ENCODE measurements around the gene TMEM217. TPM values are rescaled to one million over a fixed set of nuclear protein-coding genes. Genes with fewer than 3 reads are reported as not detected.

The TMEM217 gene
- total RNA-seq, 1 donor from 2014 or later, result 4.0 TPM

GRCh38 chr6:37279366-37280134 is 21.6 kb upstream of the TMEM217 start:
- DNase-seq (ENCODE audit: low spot score), result no peak
- Mint-ChIP-seq H3K4me1 (ENCODE audit: low read depth) (peaks cover 67% of the 10 kb centered on the region), H3K9me3 (ENCODE audit: low read depth) (no peaks in the 10 kb centered on the region), H3K4me3 (ENCODE audit: unreplicated experiment) (no peak overlapping the region), H3K27me3 (ENCODE audit: low read depth) (no peaks in the 10 kb centered on the region), H3K36me3 (ENCODE audit: low read depth) (peaks cover 8% of the 10 kb centered on the region), H3K27ac (ENCODE audit: unreplicated experiment) (peak overlapping the region; percentile 58)
- TF ChIP-seq CTCF (IDR thresholded peaks at IDR 0.05), result no peak

GRCh38 chr6:37277001-37277409 is 19.1 kb upstream of the TMEM217 start:
- Mint-ChIP-seq H3K9me3 (ENCODE audit: low read depth) (no peaks in the 10 kb centered on the region), H3K27me3 (ENCODE audit: low read depth) (no peaks in the 10 kb centered on the region), H3K27ac (ENCODE audit: unreplicated experiment) (no peak overlapping the region), H3K4me3 (ENCODE audit: unreplicated experiment) (no peak overlapping the region), H3K4me1 (ENCODE audit: low read depth) (peaks cover 44% of the 10 kb centered on the region), H3K36me3 (ENCODE audit: low read depth) (peaks cover 6% of the 10 kb centered on the region)
- DNase-seq (ENCODE audit: low spot score), result no peak
- no peak for TF ChIP-seq CTCF (IDR thresholded peaks at IDR 0.05)

GRCh38 chr6:37275350-37275749 is 17.4 kb upstream of the TMEM217 start:
- H3K9me3 Mint-ChIP-seq (ENCODE audit: low read depth), result no peaks in the 10 kb centered on the region
- no peak for DNase-seq (ENCODE audit: low spot score)
- H3K4me1 Mint-ChIP-seq (ENCODE audit: low read depth), result peaks cover 27% of the 10 kb centered on the region
- H3K27me3 Mint-ChIP-seq (ENCODE audit: low read depth), result no peaks in the 10 kb centered on the region
- peaks cover 8% of the 10 kb centered on the region for H3K36me3 Mint-ChIP-seq (ENCODE audit: low read depth)
- H3K27ac Mint-ChIP-seq (ENCODE audit: unreplicated experiment), result no peak overlapping the region
- TF ChIP-seq CTCF (IDR thresholded peaks at IDR 0.05), result no peak
- H3K4me3 Mint-ChIP-seq (ENCODE audit: unreplicated experiment), result no peak overlapping the region

- no peaks in the 10 kb centered on the region for H3K9me3 Mint-ChIP-seq (ENCODE audit: low read depth)
- no peak for DNase-seq (ENCODE audit: low spot score)
- peaks cover 3% of the 10 kb centered on the region for H3K36me3 Mint-ChIP-seq (ENCODE audit: low read depth)
- H3K4me3 Mint-ChIP-seq (ENCODE audit: unreplicated experiment), result no peak overlapping the region
- H3K27ac Mint-ChIP-seq (ENCODE audit: unreplicated experiment), result no peak overlapping the region
- H3K27me3 Mint-ChIP-seq (ENCODE audit: low read depth), result no peaks in the 10 kb centered on the region
- peaks cover 11% of the 10 kb centered on the region for H3K4me1 Mint-ChIP-seq (ENCODE audit: low read depth)
- TF ChIP-seq CTCF (IDR thresholded peaks at IDR 0.05), result no peak
Observed at GRCh38 chr6:37273690-37274089, 15.7 kb upstream of the TMEM217 start.

- Mint-ChIP-seq H3K27ac (ENCODE audit: unreplicated experiment) (no peak overlapping the region), H3K4me1 (ENCODE audit: low read depth) (peaks cover 7% of the 10 kb centered on the region), H3K9me3 (ENCODE audit: low read depth) (no peaks in the 10 kb centered on the region), H3K4me3 (ENCODE audit: unreplicated experiment) (no peak overlapping the region), H3K27me3 (ENCODE audit: low read depth) (no peaks in the 10 kb centered on the region), H3K36me3 (ENCODE audit: low read depth) (peaks cover 5% of the 10 kb centered on the region)
- DNase-seq (ENCODE audit: low spot score), result no peak
- no peak for TF ChIP-seq CTCF (IDR thresholded peaks at IDR 0.05)
Observed at GRCh38 chr6:37272834-37273566, 15.1 kb upstream of the TMEM217 start.

Data from chondrocyte (in vitro differentiated cells).